ENCODE measurements around the gene OSBPL9.

Gene OSBPL9

GRCh38 chr1:51671527-51672325, 54.8 kb downstream of the OSBPL9 start:
- Histone ChIP-seq H3K27ac (ENCODE audit: insufficient read depth, low read length, poor library complexity, severe bottlenecking) (no peak overlapping the region), H3K4me1 (ENCODE audit: control insufficient read depth, insufficient read depth, low read length, poor library complexity, severe bottlenecking) (no peaks in the 10 kb centered on the region), H3K4me3 (ENCODE audit: insufficient read depth, low read depth, low read length, poor library complexity, severe bottlenecking) (no peak overlapping the region), H3K9me3 (ENCODE audit: control insufficient read depth, low read length) (no peaks in the 10 kb centered on the region), H3K27me3 (replicated peaks; ENCODE audit: control insufficient read depth, insufficient read depth, low read length, poor library complexity, severe bottlenecking) (no peaks in the 10 kb centered on the region), H3K36me3 (ENCODE audit: control insufficient read depth, insufficient read depth, low read length) (no peaks in the 10 kb centered on the region)
- DNase-seq = no peak

- Histone ChIP-seq H3K27me3 (replicated peaks; ENCODE audit: control insufficient read depth, insufficient read depth, low read length, poor library complexity, severe bottlenecking) (no peaks in the 10 kb centered on the region), H3K4me1 (ENCODE audit: control insufficient read depth, insufficient read depth, low read length, poor library complexity, severe bottlenecking) (no peaks in the 10 kb centered on the region), H3K27ac (ENCODE audit: insufficient read depth, low read length, poor library complexity, severe bottlenecking) (no peak overlapping the region), H3K4me3 (ENCODE audit: insufficient read depth, low read depth, low read length, poor library complexity, severe bottlenecking) (no peak overlapping the region), H3K9me3 (ENCODE audit: control insufficient read depth, low read length) (no peaks in the 10 kb centered on the region), H3K36me3 (ENCODE audit: control insufficient read depth, insufficient read depth, low read length) (no peaks in the 10 kb centered on the region)
- no peak for DNase-seq
Measured at GRCh38 chr1:51673279-51673678, 56.4 kb downstream of the OSBPL9 start.

- H3K4me3 ChIP-seq (ENCODE audit: insufficient read depth, low read depth, low read length, poor library complexity, severe bottlenecking) = no peak overlapping the region
- no peaks in the 10 kb centered on the region for H3K4me1 ChIP-seq (ENCODE audit: control insufficient read depth, insufficient read depth, low read length, poor library complexity, severe bottlenecking)
- no peak for DNase-seq
- no peaks in the 10 kb centered on the region for H3K27me3 ChIP-seq (replicated peaks; ENCODE audit: control insufficient read depth, insufficient read depth, low read length, poor library complexity, severe bottlenecking)
- H3K36me3 ChIP-seq (ENCODE audit: control insufficient read depth, insufficient read depth, low read length) = no peaks in the 10 kb centered on the region
- no peaks in the 10 kb centered on the region for H3K9me3 ChIP-seq (ENCODE audit: control insufficient read depth, low read length)
- H3K27ac ChIP-seq (ENCODE audit: insufficient read depth, low read length, poor library complexity, severe bottlenecking) = no peak overlapping the region
Measured at GRCh38 chr1:51675177-51675780, 58.4 kb downstream of the OSBPL9 start.

- Histone ChIP-seq H3K27ac (ENCODE audit: insufficient read depth, low read length, poor library complexity, severe bottlenecking) (no peak overlapping the region), H3K4me3 (ENCODE audit: insufficient read depth, low read depth, low read length, poor library complexity, severe bottlenecking) (no peak overlapping the region), H3K4me1 (ENCODE audit: control insufficient read depth, insufficient read depth, low read length, poor library complexity, severe bottlenecking) (no peaks in the 10 kb centered on the region), H3K27me3 (replicated peaks; ENCODE audit: control insufficient read depth, insufficient read depth, low read length, poor library complexity, severe bottlenecking) (no peaks in the 10 kb centered on the region), H3K36me3 (ENCODE audit: control insufficient read depth, insufficient read depth, low read length) (no peaks in the 10 kb centered on the region), H3K9me3 (ENCODE audit: control insufficient read depth, low read length) (no peaks in the 10 kb centered on the region)
- DNase-seq = no peak
Measured at GRCh38 chr1:51679435-51679834, 62.5 kb downstream of the OSBPL9 start.

GRCh38 chr1:51684776-51685175, 67.9 kb downstream of the OSBPL9 start:
- H3K4me3 ChIP-seq (ENCODE audit: insufficient read depth, low read depth, low read length, poor library complexity, severe bottlenecking) = no peak overlapping the region
- no peaks in the 10 kb centered on the region for H3K4me1 ChIP-seq (ENCODE audit: control insufficient read depth, insufficient read depth, low read length, poor library complexity, severe bottlenecking)
- H3K27me3 ChIP-seq (replicated peaks; ENCODE audit: control insufficient read depth, insufficient read depth, low read length, poor library complexity, severe bottlenecking) = no peaks in the 10 kb centered on the region
- DNase-seq = no peak
- H3K9me3 ChIP-seq (ENCODE audit: control insufficient read depth, low read length) = no peaks in the 10 kb centered on the region
- H3K27ac ChIP-seq (ENCODE audit: insufficient read depth, low read length, poor library complexity, severe bottlenecking) = no peak overlapping the region
- H3K36me3 ChIP-seq (ENCODE audit: control insufficient read depth, insufficient read depth, low read length) = no peaks in the 10 kb centered on the region

- no peak for DNase-seq
- Histone ChIP-seq H3K4me3 (ENCODE audit: insufficient read depth, low read depth, low read length, poor library complexity, severe bottlenecking) (no peak overlapping the region), H3K9me3 (ENCODE audit: control insufficient read depth, low read length) (no peaks in the 10 kb centered on the region), H3K4me1 (ENCODE audit: control insufficient read depth, insufficient read depth, low read length, poor library complexity, severe bottlenecking) (no peaks in the 10 kb centered on the region), H3K27ac (ENCODE audit: insufficient read depth, low read length, poor library complexity, severe bottlenecking) (no peak overlapping the region), H3K36me3 (ENCODE audit: control insufficient read depth, insufficient read depth, low read length) (no peaks in the 10 kb centered on the region), H3K27me3 (replicated peaks; ENCODE audit: control insufficient read depth, insufficient read depth, low read length, poor library complexity, severe bottlenecking) (no peaks in the 10 kb centered on the region)
Measured at GRCh38 chr1:51686450-51686849, 69.6 kb downstream of the OSBPL9 start.

- Histone ChIP-seq H3K36me3 (ENCODE audit: control insufficient read depth, insufficient read depth, low read length) (no peaks in the 10 kb centered on the region), H3K27ac (ENCODE audit: insufficient read depth, low read length, poor library complexity, severe bottlenecking) (no peak overlapping the region), H3K27me3 (replicated peaks; ENCODE audit: control insufficient read depth, insufficient read depth, low read length, poor library complexity, severe bottlenecking) (no peaks in the 10 kb centered on the region), H3K4me1 (ENCODE audit: control insufficient read depth, insufficient read depth, low read length, poor library complexity, severe bottlenecking) (no peaks in the 10 kb centered on the region), H3K9me3 (ENCODE audit: control insufficient read depth, low read length) (no peaks in the 10 kb centered on the region), H3K4me3 (ENCODE audit: insufficient read depth, low read depth, low read length, poor library complexity, severe bottlenecking) (no peak overlapping the region)
- DNase-seq = no peak
Measured at GRCh38 chr1:51689075-51689440, 72.2 kb downstream of the OSBPL9 start.

- no peak overlapping the region for H3K4me3 ChIP-seq (ENCODE audit: insufficient read depth, low read depth, low read length, poor library complexity, severe bottlenecking)
- no peaks in the 10 kb centered on the region for H3K4me1 ChIP-seq (ENCODE audit: control insufficient read depth, insufficient read depth, low read length, poor library complexity, severe bottlenecking)
- DNase-seq = no peak
- H3K27ac ChIP-seq (ENCODE audit: insufficient read depth, low read length, poor library complexity, severe bottlenecking) = no peak overlapping the region
- H3K36me3 ChIP-seq (ENCODE audit: control insufficient read depth, insufficient read depth, low read length) = no peaks in the 10 kb centered on the region
- no peaks in the 10 kb centered on the region for H3K27me3 ChIP-seq (replicated peaks; ENCODE audit: control insufficient read depth, insufficient read depth, low read length, poor library complexity, severe bottlenecking)
- H3K9me3 ChIP-seq (ENCODE audit: control insufficient read depth, low read length) = no peaks in the 10 kb centered on the region
Measured at GRCh38 chr1:51689643-51690042, 72.8 kb downstream of the OSBPL9 start.

- no peak for DNase-seq
- no peaks in the 10 kb centered on the region for H3K4me1 ChIP-seq (ENCODE audit: control insufficient read depth, insufficient read depth, low read length, poor library complexity, severe bottlenecking)
- no peak overlapping the region for H3K4me3 ChIP-seq (ENCODE audit: insufficient read depth, low read depth, low read length, poor library complexity, severe bottlenecking)
- no peaks in the 10 kb centered on the region for H3K9me3 ChIP-seq (ENCODE audit: control insufficient read depth, low read length)
- H3K27me3 ChIP-seq (replicated peaks; ENCODE audit: control insufficient read depth, insufficient read depth, low read length, poor library complexity, severe bottlenecking) = no peaks in the 10 kb centered on the region
- H3K27ac ChIP-seq (ENCODE audit: insufficient read depth, low read length, poor library complexity, severe bottlenecking) = no peak overlapping the region
- H3K36me3 ChIP-seq (ENCODE audit: control insufficient read depth, insufficient read depth, low read length) = no peaks in the 10 kb centered on the region
Measured at GRCh38 chr1:51690285-51690961, 73.5 kb downstream of the OSBPL9 start.

- DNase-seq = no peak
- Histone ChIP-seq H3K36me3 (ENCODE audit: control insufficient read depth, insufficient read depth, low read length) (no peaks in the 10 kb centered on the region), H3K4me1 (ENCODE audit: control insufficient read depth, insufficient read depth, low read length, poor library complexity, severe bottlenecking) (no peaks in the 10 kb centered on the region), H3K9me3 (ENCODE audit: control insufficient read depth, low read length) (no peaks in the 10 kb centered on the region), H3K27me3 (replicated peaks; ENCODE audit: control insufficient read depth, insufficient read depth, low read length, poor library complexity, severe bottlenecking) (no peaks in the 10 kb centered on the region), H3K27ac (ENCODE audit: insufficient read depth, low read length, poor library complexity, severe bottlenecking) (no peak overlapping the region), H3K4me3 (ENCODE audit: insufficient read depth, low read depth, low read length, poor library complexity, severe bottlenecking) (no peak overlapping the region)
Measured at GRCh38 chr1:51691920-51692319, 75.0 kb downstream of the OSBPL9 start.
